A549 (cell line): ENCODE data around the gene ELMOD1. TPM values are rescaled to one million over a fixed set of nuclear protein-coding genes. Genes with fewer than 3 reads are reported as not detected.

ENCODE experiments used
- ATAC-seq, 2 experiments: fragments of 200-7000 bp in 1 of 2; fragments of >200 bp in 1 of 2; cut with Nextera tagmentation in 1 of 2; cut with Tn5 transposase in 1 of 2; 3 replicates each; pipeline versions ENCODE4 v1.8.0 to v1.9.1; 2018 to 2020; ENCODE audit warnings: mild to moderate bottlenecking in 1 of 2, moderate library complexity in 1 of 2
- CTCF ChIA-PET: fragments of 300-600 bp; sonication (Branson Sonifier 250); formaldehyde crosslinking; extraction: SDS; loops from one replicate; lab custom pipeline; 2021; ENCODE audit warnings: antibody characterized with exemption, inconsistent platforms; lab: Yijun Ruan, JAX
- POLR2A ChIA-PET: fragments of 350-600 bp; formaldehyde crosslinking; extraction: SDS; loops from one replicate; lab custom pipeline; 2021; ENCODE audit warnings: antibody characterized with exemption, inconsistent platforms; lab: Yijun Ruan, JAX
- DNase-seq, 2 experiments: peaks; one replicate each; pipeline versions ENCODE4 v3.0.0 to v3.0.0-alpha.2; 2011 to 2016; ENCODE audit warnings: low read depth in 1 of 2, low spot score in 1 of 2
- FAIRE-seq: peaks from 2 replicates; lab custom pipeline; 2011; peaks lifted over from hg19 to GRCh38; lab: Jason Lieb, UNC
- H3K27ac ChIP-seq, 2 experiments: fragments of >200 bp; sonication (Bioruptor Twin); formaldehyde crosslinking; 3 replicates each; pipeline ENCODE4 v1.5.1; 2016 to 2017
- H3K4me1 ChIP-seq: fragments of >200 bp; sonication (Bioruptor Twin); formaldehyde crosslinking; 3 replicates; pipeline ENCODE4 v1.6.1; 2016
- H3K4me2 ChIP-seq: fragments of >200 bp; sonication (Bioruptor Twin); formaldehyde crosslinking; 3 replicates; pipeline ENCODE4 v1.6.1; 2016
- H3K4me3 ChIP-seq: fragments of >200 bp; sonication (Bioruptor Twin); formaldehyde crosslinking; 3 replicates; pipeline ENCODE4 v1.5.1; 2016
- H3K9me3 ChIP-seq: fragments of >200 bp; sonication (Bioruptor Twin); formaldehyde crosslinking; 3 replicates; pipeline ENCODE4 v1.6.1; 2016
- BCL3 ChIP-seq: fragments of >200 bp; sonication (Bioruptor Twin); formaldehyde crosslinking; IDR thresholded peaks from 3 replicates; pipeline ENCODE4 v1.6.1; 2016
- CBX2 ChIP-seq: fragments of 200-600 bp; sonication (generic); IDR thresholded peaks from 2 replicates; pipeline ENCODE4 v1.6.1; 2016; ENCODE audit warnings: low read depth, mild to moderate bottlenecking, borderline replicate concordance
- CBX8 ChIP-seq: fragments of 200-600 bp; sonication (generic); IDR thresholded peaks from 2 replicates; pipeline ENCODE4 v1.6.1; 2016
- CEBPB ChIP-seq, 2 experiments: fragments of >200 bp in 1 of 2; sonication (Bioruptor Twin) in 1 of 2; formaldehyde crosslinking in 1 of 2; IDR thresholded peaks; 2 replicates each; pipeline ENCODE4 v1.6.1; 2012 to 2016
- CTCF ChIP-seq: fragments of >200 bp; sonication (Bioruptor Twin); formaldehyde crosslinking; IDR thresholded peaks from 3 replicates; pipeline ENCODE4 v1.5.1; 2016
- EHF ChIP-seq: fragments of 250-450 bp; sonication (Bioruptor Pico); IDR thresholded peaks from 2 replicates; pipeline ENCODE4 v1.5.0; 2020; ENCODE audit warnings: mild to moderate bottlenecking
- EHMT2 ChIP-seq: fragments of 200-600 bp; sonication (generic); IDR thresholded peaks from 2 replicates; pipeline ENCODE4 v1.6.1; 2016; ENCODE audit warnings: antibody characterized with exemption, low read depth, mild to moderate bottlenecking, moderate library complexity
- ELK1 ChIP-seq: fragments of 150-350 bp; IDR thresholded peaks from 2 replicates; pipeline ENCODE4 v1.6.1; 2014; ENCODE audit warnings: low read depth, mild to moderate bottlenecking, low read length
- ESRRA ChIP-seq: fragments of 150-350 bp; IDR thresholded peaks from 2 replicates; pipeline ENCODE4 v1.6.1; 2014; ENCODE audit warnings: mild to moderate bottlenecking, low read length, borderline replicate concordance
- FOSB ChIP-seq: fragments of 250-450 bp; sonication (Bioruptor Pico); IDR thresholded peaks from 2 replicates; pipeline ENCODE4 v1.5.0; 2020; ENCODE audit warnings: mild to moderate bottlenecking, moderate library complexity
- GATA3 ChIP-seq: IDR thresholded peaks from 2 replicates; pipeline ENCODE4 v1.6.1; 2012; ENCODE audit warnings: borderline replicate concordance
- HES2 ChIP-seq: fragments of >200 bp; sonication (Bioruptor Twin); formaldehyde crosslinking; IDR thresholded peaks from 2 replicates; pipeline ENCODE4 v1.6.1; 2016
- HMGXB4 ChIP-seq: fragments of 250-450 bp; sonication (Bioruptor Pico); IDR thresholded peaks from 2 replicates; pipeline ENCODE4 v1.5.0; 2021; ENCODE audit warnings: mild to moderate bottlenecking, moderate library complexity, borderline replicate concordance
- JUN ChIP-seq, 2 experiments: fragments of >200 bp; sonication (Bioruptor Twin); formaldehyde crosslinking; IDR thresholded peaks; 2 replicates in 1 of 2; 3 replicates in 1 of 2; pipeline ENCODE4 v1.6.1; 2016 to 2017
- KDM1A ChIP-seq: fragments of 200-600 bp; sonication (generic); IDR thresholded peaks from 2 replicates; pipeline ENCODE4 v1.6.1; 2016; ENCODE audit warnings: low read depth, mild to moderate bottlenecking
- MAZ ChIP-seq: fragments of 150-350 bp; IDR thresholded peaks from 2 replicates; pipeline ENCODE4 v1.6.1; 2014; ENCODE audit warnings: antibody characterized with exemption, low read depth, low read length, borderline replicate concordance
- MYC ChIP-seq: IDR thresholded peaks from 2 replicates; pipeline ENCODE4 v1.6.1; 2012; ENCODE audit warnings: mild to moderate bottlenecking, inconsistent platforms, low read length, improper control_type of control experiment, borderline replicate concordance
- NPAS2 ChIP-seq: fragments of 250-450 bp; sonication (Bioruptor Pico); IDR thresholded peaks from 2 replicates; pipeline ENCODE4 v1.8.0; 2022; ENCODE audit warnings: mild to moderate bottlenecking, moderate library complexity, borderline replicate concordance
- NR3C1 ChIP-seq: fragments of >200 bp; sonication (Bioruptor Twin); formaldehyde crosslinking; IDR thresholded peaks from 3 replicates; pipeline ENCODE4 v1.6.1; 2017
- PBX3 ChIP-seq: IDR thresholded peaks from 2 replicates; pipeline ENCODE4 v1.6.1; 2012
- RAD21 ChIP-seq, 2 experiments: fragments of >200 bp in 1 of 2; sonication (Bioruptor Twin) in 1 of 2; formaldehyde crosslinking in 1 of 2; IDR thresholded peaks in 1 of 2; conservative IDR thresholded peaks in 1 of 2; 2 replicates in 1 of 2; 3 replicates in 1 of 2; pipeline ENCODE4 v1.6.1; 2012 to 2018; ENCODE audit warnings: inconsistent platforms in 1 of 2
- RFX5 ChIP-seq: fragments of 450-650 bp; IDR thresholded peaks from 2 replicates; pipeline ENCODE4 v1.7.1; 2014; ENCODE audit warnings: antibody characterized with exemption, mild to moderate bottlenecking, moderate library complexity
- RNF2 ChIP-seq: fragments of 200-600 bp; sonication (generic); IDR thresholded peaks from 2 replicates; pipeline ENCODE4 v1.6.1; 2016; ENCODE audit warnings: low read depth, mild to moderate bottlenecking, antibody characterized with exemption, moderate library complexity, borderline replicate concordance
- SREBF2 ChIP-seq: fragments of 450-650 bp; IDR thresholded peaks from 2 replicates; pipeline ENCODE4 v1.6.1; 2014; ENCODE audit warnings: mild to moderate bottlenecking, moderate library complexity
- TP53 ChIP-seq: fragments of 250-450 bp; sonication (Bioruptor Pico); IDR thresholded peaks from 2 replicates; pipeline ENCODE4 v1.5.0; 2021; ENCODE audit warnings: mild to moderate bottlenecking, moderate library complexity
- WGBS: methylation state at CpG from one replicate; pipeline ENCODE4 v1.1.6; 2017; ENCODE audit errors: missing lambda C conversion rate; 5-methylcytosine and 5-hydroxymethylcytosine counted together
- polyA plus RNA-seq, 4 experiments: library from polyadenylated mRNA; depleted of rRNA in 3 of 4; stranded (reverse); fragments of >200 nt; fragmentation: RNase III in 1 of 4; extraction: RNeasy Plus Mini Kit Qiagen cat#74134 plus additional on column Dnase treatment in 1 of 4; gene quantifications; 2 replicates in 3 of 4; 3 replicates in 1 of 4; pipeline ENCODE4 v1.2.3, GENCODE V29; 2011 to 2017

The ELMOD1 gene
- polyA plus RNA-seq, 2 of the 4 experiments (the other 2 are of a cell fraction), result 0.04 to 0.08 TPM

GRCh38 chr11:107707215-107707671 lies 116.3 kb downstream of the ELMOD1 start:
- peaks cover 34% of the 10 kb centered on the region for H3K4me1 ChIP-seq
- H3K4me3 ChIP-seq, result no peak overlapping the region
- 85% methylated on average over 3 of the region's 3 CpGs for WGBS
- POLR2A ChIA-PET, result interaction anchor here (0.6 kb wide), 1 partner anchor 304 kb away, joined by 3 read pairs; no protein-coding TSS in a partner anchor
- no peak overlapping the region for H3K4me2 ChIP-seq
- DNase-seq, result no peak
- CTCF ChIA-PET, result interaction anchor here (1.2 to 1.3 kb wide), 2 partner anchors 21 to 64 kb away, joined by 3 to 5 read pairs; no protein-coding TSS in a partner anchor
- FAIRE-seq, result no peak
- H3K27ac ChIP-seq, result no peak overlapping the region; a peak in 1 of 6 replicates
- H3K9me3 ChIP-seq, result no peaks in the 10 kb centered on the region
- TF ChIP-seq NPAS2 (CRISPR knock-in tag) (no peak), SREBF2 (no peak), CTCF (no peak), RAD21 (conservative IDR thresholded peaks at IDR 0.05 in 1 of 2, IDR thresholded peaks at IDR 0.05 in 1 of 2) (no peak), ESRRA (no peak), PBX3 (no peak), ELK1 (no peak), CBX2 (no peak), CEBPB (IDR thresholded peaks at IDR 0.05) (no peak), KDM1A (no peak), MAZ (no peak), EHF (CRISPR knock-in tag) (no peak), MYC (no peak), CBX8 (no peak), BCL3 (no peak), TP53 (CRISPR knock-in tag) (no peak), HMGXB4 (CRISPR knock-in tag) (no peak), HES2 (no peak)
- ATAC-seq, result no peak

GRCh38 chr11:107707807-107708206 lies 116.9 kb downstream of the ELMOD1 start:
- ChIA-PET POLR2A (no interaction called here), CTCF (interaction anchor here (0.5 to 1.3 kb wide), 3 partner anchors 22 to 118 kb away, joined by 3 to 5 read pairs (median 3); no protein-coding TSS in a partner anchor)
- no peak for FAIRE-seq
- WGBS, result 91% methylated on average over 4 of the region's 4 CpGs
- H3K27ac ChIP-seq, result no peak overlapping the region
- no peak for TF ChIP-seq RFX5
- TF ChIP-seq MAZ, result no peak
- TF ChIP-seq NR3C1, result no peak
- TF ChIP-seq MYC, result no peak
- TF ChIP-seq FOSB (CRISPR knock-in tag), result no peak
- no peak for TF ChIP-seq RNF2
- TF ChIP-seq JUN (IDR thresholded peaks at IDR 0.05), result no peak
- no peak for TF ChIP-seq HES2
- no peak for TF ChIP-seq EHMT2
- no peak for TF ChIP-seq GATA3
- ATAC-seq, result no peak
- peaks cover 29% of the 10 kb centered on the region for H3K4me1 ChIP-seq
- no peak for DNase-seq
- no peaks in the 10 kb centered on the region for H3K9me3 ChIP-seq
- no peak overlapping the region for H3K4me3 ChIP-seq
- no peak overlapping the region for H3K4me2 ChIP-seq
